ENCODE measurements around the gene NUAK2. TPM values are rescaled to one million over a fixed set of nuclear protein-coding genes. Genes with fewer than 3 reads are reported as not detected.

The NUAK2 gene
- total and polyA plus RNA-seq, 4 donors: 1.3 to 2.4 (median 2.1) TPM

DNA sequence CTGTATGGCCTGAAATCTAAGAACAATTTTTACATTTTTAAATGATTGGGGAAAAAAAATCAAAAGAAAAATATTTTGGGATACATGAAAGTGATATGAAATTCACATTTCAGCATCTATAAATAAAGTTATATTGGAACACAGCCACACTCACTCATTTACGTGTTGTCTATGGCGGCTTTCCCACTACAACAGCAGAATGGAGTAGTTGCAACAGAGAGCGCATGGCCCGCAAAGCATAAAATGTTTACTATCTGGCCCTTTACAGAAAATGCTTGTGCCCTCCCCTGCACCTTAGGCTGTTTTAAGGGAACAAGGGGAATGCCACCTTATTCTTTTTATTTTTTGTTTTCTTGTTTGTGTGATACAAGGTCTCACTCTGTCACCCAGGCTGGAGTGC lies 31.6 kb upstream of the NUAK2 start:
- no peak for TF ChIP-seq RAD21 (IDR thresholded peaks at IDR 0.05)
- TF ChIP-seq, protein P1, sequence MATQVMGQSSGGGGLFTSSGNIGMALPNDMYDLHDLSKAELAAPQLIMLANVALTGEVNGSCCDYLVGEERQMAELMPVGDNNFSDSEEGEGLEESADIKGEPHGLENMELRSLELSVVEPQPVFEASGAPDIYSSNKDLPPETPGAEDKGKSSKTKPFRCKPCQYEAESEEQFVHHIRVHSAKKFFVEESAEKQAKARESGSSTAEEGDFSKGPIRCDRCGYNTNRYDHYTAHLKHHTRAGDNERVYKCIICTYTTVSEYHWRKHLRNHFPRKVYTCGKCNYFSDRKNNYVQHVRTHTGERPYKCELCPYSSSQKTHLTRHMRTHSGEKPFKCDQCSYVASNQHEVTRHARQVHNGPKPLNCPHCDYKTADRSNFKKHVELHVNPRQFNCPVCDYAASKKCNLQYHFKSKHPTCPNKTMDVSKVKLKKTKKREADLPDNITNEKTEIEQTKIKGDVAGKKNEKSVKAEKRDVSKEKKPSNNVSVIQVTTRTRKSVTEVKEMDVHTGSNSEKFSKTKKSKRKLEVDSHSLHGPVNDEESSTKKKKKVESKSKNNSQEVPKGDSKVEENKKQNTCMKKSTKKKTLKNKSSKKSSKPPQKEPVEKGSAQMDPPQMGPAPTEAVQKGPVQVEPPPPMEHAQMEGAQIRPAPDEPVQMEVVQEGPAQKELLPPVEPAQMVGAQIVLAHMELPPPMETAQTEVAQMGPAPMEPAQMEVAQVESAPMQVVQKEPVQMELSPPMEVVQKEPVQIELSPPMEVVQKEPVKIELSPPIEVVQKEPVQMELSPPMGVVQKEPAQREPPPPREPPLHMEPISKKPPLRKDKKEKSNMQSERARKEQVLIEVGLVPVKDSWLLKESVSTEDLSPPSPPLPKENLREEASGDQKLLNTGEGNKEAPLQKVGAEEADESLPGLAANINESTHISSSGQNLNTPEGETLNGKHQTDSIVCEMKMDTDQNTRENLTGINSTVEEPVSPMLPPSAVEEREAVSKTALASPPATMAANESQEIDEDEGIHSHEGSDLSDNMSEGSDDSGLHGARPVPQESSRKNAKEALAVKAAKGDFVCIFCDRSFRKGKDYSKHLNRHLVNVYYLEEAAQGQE (IDR thresholded peaks at IDR 0.05): no peak
- TF ChIP-seq YY1 (IDR thresholded peaks at IDR 0.05): no peak
- Histone ChIP-seq H3K27me3 (ENCODE audit: control insufficient read depth in 4 of 4, insufficient read depth in 4 of 4, low read length in 3 of 4) (peaks cover 0 to 9% (median 2%) of the 10 kb centered on the region in 4 donors), H3K27ac (ENCODE audit: low read depth in 1 of 2, low read length in 2 of 2) (no peak overlapping the region), H3K9ac (ENCODE audit: low read depth in 1 of 2, low read length in 2 of 2) (no peak overlapping the region), H3K4me1 (ENCODE audit: control insufficient read depth in 4 of 4, insufficient read depth in 4 of 4, low read length in 3 of 4) (no peaks in the 10 kb centered on the region), H3K36me3 (ENCODE audit: control insufficient read depth in 4 of 4, insufficient read depth in 3 of 4, low read depth in 1 of 4, low read length in 3 of 4) (no peaks in the 10 kb centered on the region), H3K9me3 (ENCODE audit: control insufficient read depth in 4 of 4, low read length in 3 of 4) (no peaks in the 10 kb centered on the region), H3K4me3 (ENCODE audit: low read depth in 1 of 3, low read length in 3 of 3) (no peak overlapping the region)
- WGBS: 90% methylated on average over 4 of the region's 4 CpGs
- DNase-seq (ENCODE audit: low spot score): no peak

DNA sequence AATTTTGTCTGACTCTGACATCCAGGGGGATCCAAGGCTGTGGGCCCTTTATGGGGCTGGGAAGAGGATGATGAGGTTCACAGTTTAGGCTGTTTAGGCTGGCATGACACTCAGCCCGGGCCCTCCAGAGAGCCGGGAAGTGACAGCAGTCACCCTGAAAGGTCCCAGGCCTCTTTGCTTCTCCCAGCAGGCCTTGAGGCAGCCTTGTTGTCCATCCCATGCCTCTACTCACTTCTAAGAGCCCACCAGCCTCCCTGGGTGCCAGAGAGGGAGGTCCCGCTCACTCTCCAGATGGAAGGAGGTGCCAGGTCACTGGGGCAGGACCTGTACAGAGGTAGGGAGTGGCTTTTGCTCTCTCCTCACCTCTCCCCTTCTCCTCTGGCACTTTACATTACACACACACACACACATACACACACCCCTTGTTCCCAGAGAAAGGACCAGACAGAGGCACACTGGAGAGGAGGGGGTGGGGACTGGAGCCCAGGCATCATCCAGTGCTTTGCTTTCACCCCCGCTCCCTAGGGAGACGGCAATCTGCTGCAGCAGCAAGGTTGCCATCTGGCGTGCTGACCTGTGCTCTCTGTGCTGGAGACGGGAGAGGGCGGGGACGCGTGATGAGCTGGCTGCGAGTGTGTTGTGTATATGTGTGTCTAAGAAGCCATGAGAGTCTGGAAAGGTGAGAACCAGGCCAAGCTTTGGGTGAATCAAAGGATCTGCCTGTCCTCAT lies 30.6 kb upstream of the NUAK2 start:
- no peak for DNase-seq (ENCODE audit: low spot score)
- 78% methylated on average over 11 of the region's 11 CpGs for WGBS
- Histone ChIP-seq H3K4me1 (ENCODE audit: control insufficient read depth in 4 of 4, insufficient read depth in 4 of 4, low read length in 3 of 4) (no peaks in the 10 kb centered on the region), H3K9ac (ENCODE audit: low read depth in 1 of 2, low read length in 2 of 2) (no peak overlapping the region), H3K27me3 (ENCODE audit: control insufficient read depth in 4 of 4, insufficient read depth in 4 of 4, low read length in 3 of 4) (peaks cover 0 to 9% (median 2%) of the 10 kb centered on the region in 4 donors), H3K4me3 (ENCODE audit: low read depth in 1 of 3, low read length in 3 of 3) (no peak overlapping the region), H3K27ac (ENCODE audit: low read depth in 1 of 2, low read length in 2 of 2) (no peak overlapping the region), H3K36me3 (ENCODE audit: control insufficient read depth in 4 of 4, insufficient read depth in 3 of 4, low read depth in 1 of 4, low read length in 3 of 4) (no peaks in the 10 kb centered on the region), H3K9me3 (ENCODE audit: control insufficient read depth in 4 of 4, low read length in 3 of 4) (no peaks in the 10 kb centered on the region)
- TF ChIP-seq, protein P1 (IDR thresholded peaks at IDR 0.05): no peak
- TF ChIP-seq GABPA (IDR thresholded peaks at IDR 0.05 in 1 of 2, conservative IDR thresholded peaks at IDR 0.05 in 1 of 2) (no peak), SP1 (IDR thresholded peaks at IDR 0.05) (no peak), YY1 (IDR thresholded peaks at IDR 0.05) (no peak), JUND (IDR thresholded peaks at IDR 0.05) (no peak), TAF1 (conservative IDR thresholded peaks at IDR 0.05) (no peak), HNF4A (conservative IDR thresholded peaks at IDR 0.05) (no peak), FOXA1 (IDR thresholded peaks at IDR 0.05) (no peak), FOXA2 (IDR thresholded peaks at IDR 0.05) (no peak)
- TF ChIP-seq, protein P2, sequence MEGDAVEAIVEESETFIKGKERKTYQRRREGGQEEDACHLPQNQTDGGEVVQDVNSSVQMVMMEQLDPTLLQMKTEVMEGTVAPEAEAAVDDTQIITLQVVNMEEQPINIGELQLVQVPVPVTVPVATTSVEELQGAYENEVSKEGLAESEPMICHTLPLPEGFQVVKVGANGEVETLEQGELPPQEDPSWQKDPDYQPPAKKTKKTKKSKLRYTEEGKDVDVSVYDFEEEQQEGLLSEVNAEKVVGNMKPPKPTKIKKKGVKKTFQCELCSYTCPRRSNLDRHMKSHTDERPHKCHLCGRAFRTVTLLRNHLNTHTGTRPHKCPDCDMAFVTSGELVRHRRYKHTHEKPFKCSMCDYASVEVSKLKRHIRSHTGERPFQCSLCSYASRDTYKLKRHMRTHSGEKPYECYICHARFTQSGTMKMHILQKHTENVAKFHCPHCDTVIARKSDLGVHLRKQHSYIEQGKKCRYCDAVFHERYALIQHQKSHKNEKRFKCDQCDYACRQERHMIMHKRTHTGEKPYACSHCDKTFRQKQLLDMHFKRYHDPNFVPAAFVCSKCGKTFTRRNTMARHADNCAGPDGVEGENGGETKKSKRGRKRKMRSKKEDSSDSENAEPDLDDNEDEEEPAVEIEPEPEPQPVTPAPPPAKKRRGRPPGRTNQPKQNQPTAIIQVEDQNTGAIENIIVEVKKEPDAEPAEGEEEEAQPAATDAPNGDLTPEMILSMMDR (IDR thresholded peaks at IDR 0.05; ENCODE audit: low read depth, low read length, missing input control): no peak
